Activated CD4-positive, alpha-beta T cell treated with anti-CD3 and anti-CD28 coated beads, Interleukin-2, amount 50 U/mL, for 48 hours (primary cell): ENCODE measurements around the gene INVS.
"Not testable (repeated sequence)": the region's sequence is repeated elsewhere in the genome, so short reads cannot be mapped to it uniquely, and the experiment has no call there.

Experiments
- DNase-seq, 2 experiments: peaks; one replicate each; pipeline ENCODE4 v3.0.0-alpha.2; 2020

Gene INVS

GRCh38 chr9:100285080-100285479 lies 186.0 kb downstream of the INVS start:
- no peak for DNase-seq

DNA sequence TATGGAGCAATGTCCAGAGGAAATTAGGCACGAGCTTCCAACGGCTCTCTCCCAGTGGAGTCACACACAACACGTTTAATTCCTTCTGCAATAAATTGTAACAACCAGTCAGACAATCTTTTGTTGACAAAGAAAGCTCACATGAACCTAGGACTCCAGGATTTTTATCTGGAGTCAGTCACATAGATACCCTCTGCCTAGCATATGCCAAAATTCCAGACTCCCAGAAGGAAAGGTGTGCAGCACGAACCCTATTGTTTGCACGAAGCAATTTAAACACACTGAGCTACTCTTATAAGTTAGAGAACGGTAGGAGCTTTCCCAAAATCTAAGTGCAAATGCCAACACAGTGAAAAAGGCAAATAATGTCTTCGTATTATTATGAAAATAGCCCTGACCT lies 186.6 kb downstream of the INVS start:
- no peak for DNase-seq

DNA sequence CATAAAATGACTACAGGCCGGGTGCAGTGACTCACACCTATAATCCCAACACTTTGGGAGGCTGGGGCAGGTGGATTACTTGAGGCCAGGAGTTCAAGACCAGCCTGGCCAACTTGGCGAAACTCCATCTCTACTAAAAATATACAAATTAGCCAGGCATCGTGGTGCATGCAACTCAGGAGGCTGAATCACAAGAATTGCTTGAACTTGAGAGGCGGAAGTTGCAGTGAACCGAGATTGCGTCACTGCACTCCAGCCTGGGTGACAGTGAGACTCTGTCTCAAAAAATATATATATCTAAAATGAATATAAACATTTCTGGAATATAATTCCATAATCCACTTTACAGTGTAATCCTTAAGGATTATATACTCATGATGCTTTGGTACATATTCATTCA lies 187.2 kb downstream of the INVS start:
- DNase-seq: no peak

GRCh38 chr9:100287186-100287585 lies 188.1 kb downstream of the INVS start:
- no peak for DNase-seq

GRCh38 chr9:100290714-100291113 lies 191.7 kb downstream of the INVS start:
- no peak for DNase-seq

GRCh38 chr9:100292414-100292813 lies 193.4 kb downstream of the INVS start:
- DNase-seq: no peak

DNA sequence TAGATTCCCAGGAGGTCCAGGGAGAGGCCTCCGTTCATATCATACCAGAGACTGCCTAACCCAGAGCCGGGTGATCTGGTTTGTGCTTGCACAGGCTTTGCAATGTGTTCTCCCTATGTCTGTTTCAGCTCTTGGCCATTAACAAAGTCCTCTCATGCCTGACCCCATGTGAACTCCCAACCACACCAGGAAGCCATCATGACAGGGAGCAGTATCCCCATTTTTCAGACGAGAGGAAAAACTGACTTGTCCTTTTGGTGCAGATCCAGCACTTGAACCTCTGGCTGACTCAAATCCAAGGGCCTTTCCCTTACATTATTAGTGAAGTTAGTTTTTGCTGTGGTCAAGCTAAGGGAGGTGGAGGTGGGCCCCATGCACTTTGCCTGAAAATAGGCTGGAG lies 195.3 kb downstream of the INVS start:
- no peak for DNase-seq

DNA sequence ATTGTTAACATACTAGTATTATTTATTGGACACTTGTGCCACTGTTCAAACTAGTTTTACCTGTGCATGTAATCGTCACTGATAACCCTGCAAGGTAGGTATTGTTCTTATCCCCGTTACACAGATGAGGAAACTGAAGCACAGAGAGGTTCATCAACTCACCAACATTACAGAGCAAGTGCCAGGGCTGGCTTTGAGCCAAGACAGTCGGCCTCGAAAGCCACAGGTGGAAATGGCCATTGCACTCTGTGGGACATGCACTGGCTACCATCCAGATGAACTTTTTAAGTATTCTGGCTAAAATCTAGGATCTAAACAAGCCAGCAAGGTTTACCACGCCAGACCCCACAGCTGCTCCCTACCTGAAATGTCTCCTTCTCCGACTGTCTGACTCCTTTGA lies 195.8 kb downstream of the INVS start:
- no peak for DNase-seq

GRCh38 chr9:100295240-100295639 lies 196.2 kb downstream of the INVS start:
- no peak for DNase-seq

GRCh38 chr9:100296407-100296806 lies 197.4 kb downstream of the INVS start:
- no peak for DNase-seq

DNA sequence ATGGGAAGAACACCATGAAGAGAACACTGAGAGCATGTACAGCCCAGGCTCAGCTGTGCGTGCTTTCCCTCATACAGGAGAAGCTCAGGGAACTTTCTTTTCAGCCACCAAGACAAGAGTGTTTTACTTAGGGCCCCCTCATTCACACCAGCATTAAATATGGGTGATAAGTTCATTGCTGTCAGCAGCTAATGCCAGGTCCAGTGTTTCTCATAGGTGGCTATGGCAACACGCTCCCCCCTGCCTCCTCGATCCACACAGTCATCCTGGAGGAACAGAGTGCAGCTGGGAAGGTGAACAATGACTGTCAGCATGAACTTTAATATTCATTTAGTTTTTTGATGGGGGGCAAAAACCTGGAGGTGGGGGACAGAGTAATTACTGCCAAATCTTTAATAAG lies 199.3 kb downstream of the INVS start:
- DNase-seq: no peak

DNA sequence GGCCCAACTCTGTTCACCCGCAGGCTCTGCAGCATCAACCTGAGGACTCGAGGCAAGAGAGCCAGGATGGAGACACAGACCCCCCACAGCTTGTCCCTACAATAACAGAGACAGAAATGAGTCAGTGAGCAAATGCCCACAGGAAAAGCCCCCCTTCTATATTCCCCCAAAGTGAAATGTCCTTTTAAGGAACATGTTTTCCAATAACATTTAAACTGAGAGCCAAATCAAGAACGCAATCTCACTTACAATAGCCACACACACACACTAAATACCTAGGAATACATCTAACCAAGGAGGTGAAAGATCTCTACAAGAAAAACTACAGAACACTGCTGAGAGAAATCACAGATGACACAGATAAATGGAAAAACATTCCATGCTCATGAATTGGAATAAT lies 204.7 kb downstream of the INVS start:
- DNase-seq: no peak

DNA sequence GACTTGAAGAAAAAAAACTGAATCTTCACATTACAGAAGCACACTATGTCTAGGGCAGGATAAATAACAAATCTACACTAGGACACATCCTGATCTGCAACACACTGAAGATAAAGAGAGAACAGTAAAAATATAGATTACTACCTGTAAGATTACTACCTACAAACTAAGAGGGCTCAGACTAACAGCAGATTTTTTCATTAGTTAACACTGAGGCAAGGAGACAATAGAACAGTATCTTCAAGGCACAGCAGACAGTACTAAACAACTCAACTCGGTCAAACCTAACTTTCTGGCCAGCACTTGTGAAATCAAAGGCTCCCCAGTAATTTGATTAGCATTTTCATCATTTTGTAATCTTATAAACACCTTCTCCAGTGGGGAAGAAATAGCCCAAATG lies 207.2 kb downstream of the INVS start:
- DNase-seq: no peak

DNA sequence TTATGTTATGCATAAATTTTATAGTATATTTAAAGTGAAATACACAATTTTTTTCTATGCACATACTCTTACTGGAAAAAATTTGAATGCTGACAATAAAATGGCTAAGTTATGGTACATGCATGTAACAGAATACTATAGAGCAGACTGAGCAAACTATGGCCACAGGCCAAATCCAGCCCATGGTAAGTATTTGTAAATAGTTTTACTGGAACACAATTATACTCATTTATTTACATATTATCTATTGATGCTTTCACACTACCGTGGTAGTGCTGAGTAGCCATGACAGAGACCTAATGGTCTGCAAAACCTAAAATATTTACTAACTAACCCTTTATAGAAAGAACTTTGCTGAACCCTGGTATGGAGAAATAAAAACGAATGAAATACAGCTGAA lies 208.0 kb downstream of the INVS start:
- no peak for DNase-seq

DNA sequence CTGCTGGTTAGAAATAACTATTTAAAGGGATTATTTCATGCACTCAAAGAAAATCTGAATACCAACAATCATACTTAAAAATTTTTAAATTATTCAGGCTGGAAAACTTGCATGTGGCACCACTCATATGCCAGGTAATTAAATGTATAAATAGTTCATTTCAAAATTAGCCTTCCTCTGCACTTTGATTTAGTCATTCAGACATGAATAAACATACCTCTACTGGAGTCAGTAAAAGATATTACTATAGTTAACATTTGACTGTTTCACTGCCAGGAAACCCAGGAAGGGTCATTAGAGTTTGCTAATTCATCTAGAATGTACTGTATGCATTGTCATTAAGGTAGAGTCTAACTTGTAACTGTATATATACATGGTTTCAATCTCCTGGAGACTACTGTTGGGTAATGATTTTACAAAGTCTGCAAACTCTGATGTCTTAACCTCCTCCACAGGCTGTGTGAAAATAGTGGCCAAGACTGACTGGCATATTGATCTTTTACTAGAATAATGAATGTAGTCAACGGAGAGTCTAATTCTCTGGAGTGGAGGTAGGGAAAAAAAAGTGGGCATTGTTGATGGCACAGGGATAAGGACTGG lies 210.0 kb downstream of the INVS start:
- DNase-seq: no peak

GRCh38 chr9:100309992-100310391 lies 210.9 kb downstream of the INVS start:
- DNase-seq: no peak

DNA sequence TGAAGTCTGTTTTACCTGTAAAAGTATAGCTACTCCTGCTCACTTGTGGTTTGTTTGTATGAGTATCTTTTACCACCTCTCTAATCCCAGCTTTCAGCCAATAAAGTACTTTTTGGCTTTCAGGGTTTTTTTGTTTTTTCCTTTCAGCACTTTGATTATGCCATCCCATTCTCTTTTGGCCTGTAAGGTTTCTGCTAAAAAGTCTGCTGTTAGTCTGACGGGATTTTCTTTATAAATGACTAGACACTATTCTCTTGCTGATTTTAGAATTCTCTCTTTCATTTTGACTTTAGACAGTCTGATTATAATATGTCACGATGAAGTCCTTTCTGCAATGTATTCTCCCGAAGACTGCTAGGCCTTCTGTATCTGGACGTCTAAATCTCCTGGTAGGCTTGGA lies 216.5 kb downstream of the INVS start:
- DNase-seq: no peak

DNA sequence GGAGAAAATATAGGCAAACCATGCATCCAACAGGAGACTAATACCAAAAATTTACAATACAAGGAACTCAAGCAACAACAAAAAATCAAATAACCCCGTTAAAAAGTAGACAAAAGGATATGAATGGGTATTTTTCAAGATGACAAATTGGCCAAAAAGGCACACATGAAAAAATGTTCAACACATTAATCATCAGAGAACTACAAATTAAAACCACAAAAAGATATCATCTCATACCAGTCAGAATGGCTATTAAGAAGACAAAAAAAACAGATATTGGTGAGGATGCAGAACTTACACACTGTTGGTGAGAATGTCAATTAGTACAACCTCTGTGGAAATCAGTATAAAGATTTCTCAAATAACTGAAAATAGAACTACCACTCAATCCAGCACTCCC lies 218.7 kb downstream of the INVS start:
- DNase-seq: no peak

- DNase-seq: peak in 1 of 2 experiments; percentile 22
These were observed 224.0 kb downstream of the INVS start for GRCh38 chr9:100322954-100323536.

DNA sequence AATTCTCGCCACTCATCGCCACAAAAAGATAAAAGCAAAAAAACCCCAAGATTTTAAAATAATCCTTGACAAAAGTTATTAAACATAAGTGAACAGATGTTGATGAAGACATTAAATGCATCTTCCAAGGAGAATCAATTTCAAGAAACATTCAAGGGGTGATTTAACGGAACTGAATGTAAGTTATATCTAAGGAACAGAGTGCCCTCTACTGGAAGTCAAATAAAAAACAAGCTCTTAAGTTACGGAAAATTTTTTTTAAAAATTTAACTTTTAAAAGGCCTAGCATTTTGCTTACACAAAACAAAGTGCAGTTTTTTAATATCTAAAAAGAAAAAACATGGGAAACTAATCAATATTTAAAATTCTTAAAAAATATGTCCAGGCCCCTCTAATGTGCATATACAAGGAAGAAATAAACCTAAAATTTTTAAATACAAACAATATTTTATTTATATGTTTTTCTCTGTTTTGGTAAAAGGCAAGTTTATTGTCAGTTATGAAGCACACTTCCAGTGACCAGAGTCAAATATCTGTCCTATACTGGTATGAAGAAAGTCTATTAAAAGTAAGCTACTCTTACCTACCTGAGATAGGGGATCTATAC lies 225.7 kb downstream of the INVS start:
- no peak for DNase-seq

DNA sequence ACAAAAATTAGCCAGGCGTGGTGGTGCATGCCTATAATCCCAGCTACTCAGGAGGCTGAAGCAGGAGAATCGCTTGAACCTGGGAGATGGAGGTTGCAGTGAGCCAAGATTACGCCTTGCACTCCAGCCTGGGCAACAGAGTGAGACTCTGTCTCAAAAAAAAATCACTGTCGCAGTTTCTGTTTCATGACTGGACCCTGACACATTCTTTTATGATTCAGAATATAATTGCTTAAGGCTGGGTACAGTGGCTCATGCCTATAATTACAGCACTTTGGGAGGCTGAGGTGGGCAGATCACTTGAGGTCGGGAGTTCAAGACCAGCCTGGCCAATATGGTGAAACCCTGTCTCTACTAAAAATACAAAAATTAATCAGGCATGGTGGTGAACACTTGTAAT lies 239.7 kb downstream of the INVS start:
- DNase-seq: not testable (repeated sequence)

GRCh38 chr9:100340224-100340623 lies 241.2 kb downstream of the INVS start:
- no peak for DNase-seq

- DNase-seq: no peak
These were observed 242.8 kb downstream of the INVS start for GRCh38 chr9:100341889-100342288.

GRCh38 chr9:100346836-100347235 lies 247.8 kb downstream of the INVS start:
- DNase-seq: no peak

- no peak for DNase-seq
These were observed 251.1 kb downstream of the INVS start for GRCh38 chr9:100350188-100350587.
